Activated CD4-positive, alpha-beta T cell treated with anti-CD3 and anti-CD28 coated beads, Interleukin-2, amount 50 U/mL, for 48 hours (primary cell): Measurements from ENCODE around the gene PWWP2B.
A peak's percentile ranks its signal among the peaks of the same experiment; 100 is the strongest.

Experiments
- DNase-seq, 2 experiments: peaks; one replicate each; pipeline ENCODE4 v3.0.0-alpha.2; 2020

Gene PWWP2B

GRCh38 chr10:132449051-132449810, 52.2 kb downstream of the PWWP2B start:
- DNase-seq, result no peak

- no peak for DNase-seq
Observed at GRCh38 chr10:132449811-132450181, 52.8 kb downstream of the PWWP2B start.

GRCh38 chr10:132450466-132450824, 53.4 kb downstream of the PWWP2B start:
- DNase-seq, result no peak

GRCh38 chr10:132450825-132451505, 54.0 kb downstream of the PWWP2B start:
- no peak for DNase-seq

- no peak for DNase-seq
Observed at GRCh38 chr10:132451506-132452215, 54.7 kb downstream of the PWWP2B start.

- DNase-seq, result peak in 1 of 2 experiments; percentile 36
Observed at GRCh38 chr10:132452216-132452650, 55.2 kb downstream of the PWWP2B start.

GRCh38 chr10:132452651-132453469, 55.9 kb downstream of the PWWP2B start:
- DNase-seq, result peak; percentile 85 to 89

- DNase-seq, result no peak
Observed at GRCh38 chr10:132453470-132453861, 56.5 kb downstream of the PWWP2B start.

- no peak for DNase-seq
Observed at GRCh38 chr10:132454296-132455198, 57.5 kb downstream of the PWWP2B start.

- no peak for DNase-seq
Observed at GRCh38 chr10:132455441-132455971, 58.5 kb downstream of the PWWP2B start.

GRCh38 chr10:132455986-132456847, 59.2 kb downstream of the PWWP2B start:
- no peak for DNase-seq

GRCh38 chr10:132456881-132457280, 59.9 kb downstream of the PWWP2B start:
- no peak for DNase-seq

GRCh38 chr10:132457328-132458070, 60.5 kb downstream of the PWWP2B start:
- no peak for DNase-seq

- DNase-seq, result no peak
Observed at GRCh38 chr10:132458071-132458585, 61.1 kb downstream of the PWWP2B start.

GRCh38 chr10:132458586-132459300, 61.7 kb downstream of the PWWP2B start:
- peak; percentile 66 to 69 for DNase-seq

GRCh38 chr10:132459301-132460003, 62.5 kb downstream of the PWWP2B start:
- DNase-seq, result no peak

- DNase-seq, result no peak
Observed at GRCh38 chr10:132460071-132460470, 63.1 kb downstream of the PWWP2B start.

- DNase-seq, result no peak
Observed at GRCh38 chr10:132460691-132461090, 63.7 kb downstream of the PWWP2B start.
